ENCODE measurements around the gene DGKH.

DGKH gene

GRCh38 chr13:42011601-42012350 lies 36.7 kb upstream of the DGKH start:
- H3K4me3 ChIP-seq (replicated peaks; ENCODE audit: low read depth, low read length), result no peak overlapping the region
- no peak for TF ChIP-seq CTCF (IDR thresholded peaks at IDR 0.05; ENCODE audit: low read length, missing control alignments)
- DNase-seq (ENCODE audit: low read depth), result no peak

GRCh38 chr13:42014119-42014518 lies 34.3 kb upstream of the DGKH start:
- no peak overlapping the region for H3K4me3 ChIP-seq (replicated peaks; ENCODE audit: low read depth, low read length)
- TF ChIP-seq CTCF (IDR thresholded peaks at IDR 0.05; ENCODE audit: low read length, missing control alignments), result no peak
- DNase-seq (ENCODE audit: low read depth), result no peak

GRCh38 chr13:42017264-42017663 lies 31.2 kb upstream of the DGKH start:
- no peak overlapping the region for H3K4me3 ChIP-seq (replicated peaks; ENCODE audit: low read depth, low read length)
- TF ChIP-seq CTCF (IDR thresholded peaks at IDR 0.05; ENCODE audit: low read length, missing control alignments), result no peak
- no peak for DNase-seq (ENCODE audit: low read depth)

- no peak overlapping the region for H3K4me3 ChIP-seq (replicated peaks; ENCODE audit: low read depth, low read length)
- no peak for DNase-seq (ENCODE audit: low read depth)
- TF ChIP-seq CTCF (IDR thresholded peaks at IDR 0.05; ENCODE audit: low read length, missing control alignments), result no peak
Measured at GRCh38 chr13:42021851-42022250, 26.6 kb upstream of the DGKH start.

- TF ChIP-seq CTCF (IDR thresholded peaks at IDR 0.05; ENCODE audit: low read length, missing control alignments), result no peak
- H3K4me3 ChIP-seq (replicated peaks; ENCODE audit: low read depth, low read length), result no peak overlapping the region
- DNase-seq (ENCODE audit: low read depth), result no peak
Measured at GRCh38 chr13:42022336-42022735, 26.1 kb upstream of the DGKH start.

- no peak for DNase-seq (ENCODE audit: low read depth)
- no peak overlapping the region for H3K4me3 ChIP-seq (replicated peaks; ENCODE audit: low read depth, low read length)
- no peak for TF ChIP-seq CTCF (IDR thresholded peaks at IDR 0.05; ENCODE audit: low read length, missing control alignments)
Measured at GRCh38 chr13:42022796-42023493, 25.5 kb upstream of the DGKH start.

All from fibroblast of pulmonary artery (primary cell).